GM11168 (cell line): Measurements from ENCODE around the gene NPW.
"Not testable (repeated sequence)": the region's sequence is repeated elsewhere in the genome, so short reads cannot be mapped to it uniquely, and the experiment has no call there.

Source experiments
- in situ Hi-C: fragments of 300-500 bp; cut with MboI; formaldehyde crosslinking; loops from one replicate; pipeline ENCODE4 v1.12.0; 2022; ENCODE audit warnings: low sequenced_read_pairs; ENCODE audit not compliant: unreplicated experiment

Gene NPW

DNA sequence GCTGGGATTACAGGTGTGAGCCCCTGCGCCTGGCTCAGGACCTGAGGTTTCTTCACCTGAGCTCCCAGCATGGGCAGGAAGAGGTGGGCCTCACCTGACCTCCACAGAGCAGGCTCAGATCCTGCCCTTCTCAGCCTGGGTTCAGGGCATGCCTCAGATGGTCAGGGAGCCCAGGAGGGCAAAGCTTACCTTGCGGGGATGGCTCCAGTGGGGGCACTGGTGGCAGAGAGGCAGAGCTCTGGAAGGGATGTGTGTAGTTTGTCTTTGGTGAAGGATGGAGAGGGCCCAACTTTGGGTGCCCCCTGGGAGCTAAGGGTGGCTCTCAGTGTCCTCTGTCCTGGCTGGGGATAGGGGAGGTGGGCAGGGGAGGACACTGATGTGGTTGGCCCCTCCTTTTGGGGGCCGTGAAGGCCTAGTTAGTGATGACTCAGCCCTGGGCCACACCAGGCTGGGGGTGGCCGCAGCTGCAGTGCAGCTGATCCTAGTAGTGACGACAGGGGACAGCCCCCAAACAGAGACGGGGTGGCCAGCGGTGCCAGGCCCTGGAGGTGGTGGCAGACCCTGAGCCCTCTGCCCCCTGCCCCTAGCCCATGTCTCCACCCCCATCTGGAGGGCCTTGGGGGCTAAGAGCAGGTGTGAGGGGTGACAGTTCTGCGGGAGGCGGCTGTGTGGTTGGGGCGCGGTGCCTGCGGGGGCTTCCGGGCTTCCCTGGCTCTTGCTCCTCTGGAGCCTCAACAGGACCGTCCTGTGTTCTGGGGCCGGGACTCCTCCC, 12.9 kb downstream of the NPW start:
- in situ Hi-C loops: no loop called here

DNA sequence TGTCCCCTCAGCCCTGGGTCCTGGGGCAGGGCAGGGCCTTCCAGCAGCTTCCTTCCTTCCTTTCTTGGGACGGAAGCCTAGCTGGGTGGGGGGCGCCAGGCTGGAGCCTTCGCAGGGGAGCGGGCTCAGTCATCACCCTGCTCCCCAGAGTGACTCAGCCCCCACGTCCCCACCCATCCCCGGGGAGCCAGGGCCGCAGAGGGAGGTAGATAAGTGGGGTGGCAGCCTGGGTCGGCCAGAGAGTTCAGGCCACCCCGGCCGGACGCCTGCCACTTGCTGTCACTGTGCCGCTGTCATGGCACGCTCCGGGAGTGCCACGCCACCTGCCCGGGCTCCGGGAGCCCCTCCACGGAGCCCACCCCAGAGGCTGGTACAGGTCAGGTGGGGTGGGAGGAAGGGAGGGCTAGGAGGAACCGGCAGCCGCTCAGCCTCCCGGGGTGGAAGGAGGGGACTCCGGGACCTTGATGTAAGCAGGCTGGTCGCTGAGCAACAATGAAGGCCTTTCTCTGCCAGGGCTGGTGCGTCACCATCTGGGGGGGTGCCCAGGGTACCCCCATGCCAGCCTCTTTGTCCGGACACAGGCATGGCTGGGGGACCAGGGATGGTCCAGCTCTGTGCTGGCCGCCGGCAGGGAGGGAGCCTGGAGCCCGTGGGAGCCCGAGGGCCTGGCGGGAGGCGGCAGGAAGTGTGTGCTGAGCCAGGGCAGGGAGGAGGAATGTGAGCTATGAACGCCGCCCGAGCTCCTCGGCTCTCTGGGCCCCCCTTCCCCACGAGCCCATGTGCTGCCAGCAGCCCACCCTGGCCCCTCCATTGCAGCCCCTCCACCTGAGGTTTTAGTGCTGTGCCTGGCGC, 13.7 kb downstream of the NPW start:
- in situ Hi-C loops: no loop called here

DNA sequence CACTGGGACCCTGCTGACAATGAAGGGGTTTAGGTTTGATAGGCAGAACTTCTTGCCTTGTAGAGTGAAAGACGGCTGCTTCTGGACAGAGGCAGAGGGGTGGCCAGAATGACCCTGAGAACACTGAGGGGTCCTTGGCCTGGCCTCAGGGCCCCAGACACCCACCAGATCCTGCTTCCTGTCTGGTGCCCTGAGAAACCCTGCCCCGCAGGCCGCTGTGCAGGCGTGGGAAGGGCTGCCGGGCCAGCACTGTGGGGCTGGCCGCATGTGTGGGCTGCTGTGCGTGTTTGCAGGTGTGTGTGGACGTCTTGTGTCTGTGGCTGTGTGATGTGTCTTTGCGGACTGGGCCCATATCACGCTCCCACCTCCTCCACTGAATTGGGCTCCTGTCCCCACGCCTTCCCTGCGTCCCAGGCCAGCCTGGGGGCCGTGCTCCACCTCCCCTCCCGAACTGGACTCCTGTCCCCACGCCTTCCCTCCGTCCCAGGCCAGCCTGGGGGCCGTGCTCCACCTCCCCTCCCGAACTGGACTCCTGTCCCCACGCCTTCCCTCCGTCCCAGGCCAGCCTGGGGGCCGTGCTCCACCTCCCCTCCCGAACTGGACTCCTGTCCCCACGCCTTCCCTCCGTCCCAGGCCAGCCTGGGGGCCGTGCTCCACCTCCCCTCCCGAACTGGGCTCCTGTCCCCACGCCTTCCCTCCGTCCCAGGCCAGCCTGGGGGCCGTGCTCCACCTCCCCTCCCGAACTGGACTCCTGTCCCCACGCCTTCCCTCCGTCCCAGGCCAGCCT, 14.5 kb downstream of the NPW start:
- in situ Hi-C loops: not testable (repeated sequence)

DNA sequence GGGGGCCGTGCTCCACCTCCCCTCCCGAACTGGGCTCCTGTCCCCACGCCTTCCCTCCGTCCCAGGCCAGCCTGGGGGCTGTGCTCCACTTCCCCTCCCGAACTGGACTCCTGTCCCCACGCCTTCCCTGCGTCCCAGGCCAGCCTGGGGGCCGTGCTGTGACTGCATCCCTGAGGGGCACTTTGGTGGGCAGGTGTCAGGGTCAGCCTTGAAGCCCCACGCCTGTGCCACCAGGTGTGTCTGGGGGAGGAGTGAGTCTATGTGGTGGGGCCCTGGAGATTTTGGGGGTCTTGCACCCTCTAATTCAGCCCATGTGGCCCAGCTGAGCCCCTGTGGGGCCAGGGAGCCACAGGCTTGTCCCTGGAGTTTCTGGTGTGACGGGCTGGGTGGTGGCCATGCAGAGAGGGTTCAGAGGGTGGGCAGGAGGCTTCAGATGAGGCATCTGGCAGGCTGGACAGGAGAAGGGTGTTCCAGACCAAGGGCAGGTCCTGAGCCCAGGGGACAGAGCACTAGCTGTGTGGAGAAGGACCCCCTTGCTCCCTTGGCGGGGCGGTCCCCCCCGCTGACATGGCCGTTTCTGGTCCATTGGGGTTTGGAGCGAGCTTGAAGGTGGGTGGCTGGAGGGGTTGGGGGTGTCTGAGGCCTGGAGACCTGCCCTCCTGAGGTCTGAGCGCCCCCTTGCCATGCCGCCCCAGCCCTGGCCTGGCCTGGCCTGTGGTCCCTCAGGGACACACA, 15.3 kb downstream of the NPW start:
- in situ Hi-C loops: no loop called here

DNA sequence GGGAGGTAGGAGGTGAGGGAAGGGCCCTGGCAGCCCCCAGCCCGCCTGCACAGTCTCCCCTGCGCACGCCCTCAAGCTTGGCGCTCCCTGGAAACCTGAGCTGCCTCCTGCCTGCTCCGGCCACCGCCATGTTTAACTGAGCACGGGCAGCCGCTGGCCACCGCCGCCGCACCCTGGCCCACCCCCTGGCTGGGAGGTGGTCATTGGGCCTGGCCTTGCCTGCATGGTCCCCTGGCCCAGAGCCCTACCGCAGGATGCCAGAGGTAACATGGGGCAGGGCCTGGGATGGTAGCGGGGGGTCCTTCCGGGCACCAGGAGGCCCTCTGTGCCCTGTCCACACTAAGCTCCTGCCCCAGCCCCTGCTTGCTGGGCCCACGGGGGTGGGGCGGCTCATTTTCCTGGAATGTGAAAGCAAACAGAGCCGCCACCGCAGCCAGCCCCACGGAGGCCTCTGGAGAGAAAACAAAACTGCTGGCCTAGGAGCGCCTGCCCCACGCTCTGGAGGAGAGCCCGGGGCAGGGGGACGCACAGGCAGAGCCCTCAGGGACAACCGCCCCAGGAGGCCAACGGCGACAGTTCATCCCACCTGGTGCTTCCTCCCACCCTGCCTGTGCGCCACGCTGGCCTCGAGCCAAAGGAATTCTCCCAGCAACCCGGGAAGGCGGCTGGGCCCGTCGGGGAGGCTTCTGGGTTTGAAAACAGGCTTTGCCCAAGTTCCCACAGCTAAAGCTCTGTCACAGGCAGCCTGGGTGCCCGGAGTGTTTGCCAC, 16.0 kb downstream of the NPW start:
- in situ Hi-C loops: no loop called here

DNA sequence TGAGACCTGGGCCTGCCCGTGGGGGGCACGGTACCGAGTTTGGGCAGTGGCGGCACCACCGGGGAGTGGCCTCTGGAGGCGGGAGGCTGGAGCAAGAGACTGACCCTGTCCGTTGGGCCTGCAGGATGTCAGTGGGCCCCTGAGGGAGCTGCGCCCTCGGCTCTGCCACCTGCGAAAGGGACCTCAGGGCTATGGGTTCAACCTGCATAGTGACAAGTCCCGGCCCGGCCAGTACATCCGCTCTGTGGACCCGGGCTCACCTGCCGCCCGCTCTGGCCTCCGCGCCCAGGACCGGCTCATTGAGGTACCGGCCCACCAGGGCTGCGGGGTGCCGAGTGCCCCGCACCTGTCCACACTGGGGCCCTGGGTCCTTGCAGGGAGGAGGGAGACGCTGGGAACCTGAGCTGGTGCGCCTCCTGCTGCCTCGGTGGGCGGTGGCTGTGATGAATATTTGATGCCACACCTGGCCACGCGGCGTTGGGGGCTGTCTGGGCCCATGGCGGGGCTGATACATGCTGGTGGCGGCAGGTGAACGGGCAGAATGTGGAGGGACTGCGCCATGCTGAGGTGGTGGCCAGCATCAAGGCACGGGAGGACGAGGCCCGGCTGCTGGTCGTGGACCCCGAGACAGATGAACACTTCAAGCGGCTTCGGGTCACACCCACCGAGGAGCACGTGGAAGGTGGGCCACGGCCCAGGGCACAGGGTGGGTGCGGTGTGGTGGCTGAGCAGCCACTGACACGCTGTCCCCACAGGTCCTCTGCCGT, 16.8 kb downstream of the NPW start:
- in situ Hi-C loops: no loop called here

DNA sequence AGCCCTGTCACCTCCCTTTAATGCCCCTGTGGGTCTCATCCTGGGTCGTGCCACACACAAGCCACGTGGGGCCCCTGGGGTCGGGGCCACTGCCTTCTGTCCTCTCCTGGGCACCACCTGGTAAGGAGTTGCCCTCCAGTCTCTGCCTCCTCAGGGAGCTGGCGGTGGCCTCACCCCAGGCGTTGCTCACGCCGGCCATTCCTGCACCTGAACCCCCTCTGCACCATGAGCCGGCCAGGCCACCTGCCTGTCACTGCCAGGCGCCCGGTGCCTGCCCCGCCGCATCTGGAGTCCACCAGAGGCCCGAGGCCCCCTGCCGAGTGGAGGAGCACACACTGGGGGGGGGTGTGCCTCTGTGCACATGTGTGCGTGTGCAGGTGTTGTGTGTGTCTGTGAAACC, 17.5 kb downstream of the NPW start:
- in situ Hi-C loops: no loop called here

DNA sequence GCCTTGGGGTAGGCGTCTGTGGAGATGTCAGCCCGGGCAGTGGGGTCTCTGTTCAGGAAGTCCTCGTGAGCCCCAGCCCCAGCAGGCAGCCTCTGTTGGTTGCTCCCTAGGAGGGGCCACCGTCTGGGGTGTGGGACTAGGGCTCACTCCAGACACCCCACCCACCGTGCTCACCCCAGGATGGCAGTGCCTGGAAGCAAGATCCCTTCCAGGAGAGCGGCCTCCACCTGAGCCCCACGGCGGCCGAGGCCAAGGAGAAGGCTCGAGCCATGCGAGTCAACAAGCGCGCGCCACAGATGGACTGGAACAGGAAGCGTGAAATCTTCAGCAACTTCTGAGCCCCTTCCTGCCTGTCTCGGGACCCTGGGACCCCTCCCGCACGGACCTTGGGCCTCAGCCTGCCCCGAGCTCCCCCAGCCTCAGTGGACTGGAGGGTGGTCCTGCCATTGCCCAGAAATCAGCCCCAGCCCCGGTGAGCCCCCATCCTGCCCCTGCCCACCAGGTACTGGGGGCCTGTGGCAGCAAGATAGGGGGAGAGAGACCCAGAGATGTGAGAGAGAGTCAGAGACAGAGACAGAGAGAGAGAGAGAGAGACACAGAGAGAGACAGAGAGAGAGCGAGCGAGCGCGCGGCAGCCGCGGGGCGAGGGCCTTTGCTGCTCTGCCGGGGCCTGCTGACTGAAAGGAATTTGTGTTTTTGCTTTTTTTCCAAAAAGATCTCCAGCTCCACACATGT, 18.2 kb downstream of the NPW start:
- in situ Hi-C loops: no loop called here

DNA sequence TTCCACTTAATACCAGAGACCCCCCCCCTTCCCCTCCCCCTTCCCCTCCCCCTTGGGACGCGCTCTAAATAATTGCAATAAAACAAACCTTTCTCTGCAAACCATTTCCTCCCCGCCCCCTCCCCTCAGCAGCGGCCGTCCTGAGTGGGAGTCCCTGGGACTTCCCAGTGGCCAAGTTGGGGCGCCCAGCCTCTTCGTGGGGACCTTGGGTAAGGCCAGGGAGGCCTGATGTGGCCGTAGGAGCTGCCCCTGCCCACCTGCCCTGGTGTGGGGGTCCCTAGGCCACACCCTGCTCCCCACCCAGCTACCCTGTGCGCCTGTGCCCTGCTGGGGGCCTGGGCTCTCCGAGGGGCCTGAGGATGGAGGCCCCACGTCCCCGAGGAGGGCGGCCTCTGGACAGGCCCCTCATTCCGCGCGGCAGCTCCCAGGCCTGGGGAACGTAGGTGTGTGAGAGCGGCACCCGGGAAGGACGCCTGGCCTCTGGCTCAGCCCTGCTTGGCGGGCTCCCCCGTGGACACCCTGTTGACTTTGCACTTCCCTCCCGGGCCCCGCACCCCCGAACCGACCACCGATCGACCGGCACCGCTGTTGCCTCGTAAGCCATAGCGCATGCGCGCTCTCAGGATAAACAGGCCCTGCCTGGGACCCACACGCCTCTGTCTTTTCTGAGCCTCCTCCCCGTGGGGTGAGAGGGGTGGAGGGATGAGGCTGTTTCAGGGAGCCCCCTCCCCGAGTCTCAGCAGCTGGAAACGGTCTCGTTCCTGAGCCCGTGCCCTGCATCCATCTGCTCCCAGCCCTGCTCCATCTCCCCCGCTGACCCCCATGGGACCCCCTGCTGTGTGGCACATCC, 19.0 kb downstream of the NPW start:
- in situ Hi-C loops: no loop called here

DNA sequence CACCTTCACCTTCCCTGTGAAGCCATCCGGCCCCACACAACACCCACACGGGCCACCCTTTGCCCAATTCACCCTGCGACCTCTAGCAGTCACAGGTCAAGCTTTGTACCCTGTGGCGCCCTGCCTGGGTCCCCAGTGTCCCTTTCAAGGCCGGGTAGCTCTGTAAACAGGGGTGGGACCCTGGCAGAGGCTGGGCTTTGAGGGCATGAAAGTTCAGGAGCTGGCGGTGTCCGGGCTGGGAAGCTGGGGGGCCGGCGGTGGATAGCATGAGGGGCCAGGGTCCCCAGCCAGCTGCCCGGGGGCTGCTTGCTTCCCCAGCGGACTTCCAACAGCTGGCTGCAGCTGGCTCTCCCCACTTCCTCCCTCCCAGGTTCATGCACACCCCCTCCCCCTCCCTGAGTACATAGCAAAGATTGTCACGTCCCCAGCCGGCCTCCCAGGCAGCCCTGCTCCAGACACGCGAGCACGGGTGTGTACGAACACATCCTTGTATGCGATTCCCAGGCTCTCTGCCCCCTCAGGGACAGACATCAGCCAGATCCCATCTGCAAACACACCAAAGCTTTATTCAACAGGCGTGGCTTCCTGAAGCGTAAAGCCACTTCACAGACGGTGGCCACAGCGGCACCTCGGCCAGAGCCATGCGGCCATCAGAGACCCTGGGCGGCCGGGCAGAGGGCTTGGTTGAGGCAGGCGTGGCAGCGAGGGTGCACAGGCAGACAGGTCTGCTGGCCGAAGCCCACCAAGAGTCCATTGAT, 19.9 kb downstream of the NPW start:
- in situ Hi-C loops: no loop called here

DNA sequence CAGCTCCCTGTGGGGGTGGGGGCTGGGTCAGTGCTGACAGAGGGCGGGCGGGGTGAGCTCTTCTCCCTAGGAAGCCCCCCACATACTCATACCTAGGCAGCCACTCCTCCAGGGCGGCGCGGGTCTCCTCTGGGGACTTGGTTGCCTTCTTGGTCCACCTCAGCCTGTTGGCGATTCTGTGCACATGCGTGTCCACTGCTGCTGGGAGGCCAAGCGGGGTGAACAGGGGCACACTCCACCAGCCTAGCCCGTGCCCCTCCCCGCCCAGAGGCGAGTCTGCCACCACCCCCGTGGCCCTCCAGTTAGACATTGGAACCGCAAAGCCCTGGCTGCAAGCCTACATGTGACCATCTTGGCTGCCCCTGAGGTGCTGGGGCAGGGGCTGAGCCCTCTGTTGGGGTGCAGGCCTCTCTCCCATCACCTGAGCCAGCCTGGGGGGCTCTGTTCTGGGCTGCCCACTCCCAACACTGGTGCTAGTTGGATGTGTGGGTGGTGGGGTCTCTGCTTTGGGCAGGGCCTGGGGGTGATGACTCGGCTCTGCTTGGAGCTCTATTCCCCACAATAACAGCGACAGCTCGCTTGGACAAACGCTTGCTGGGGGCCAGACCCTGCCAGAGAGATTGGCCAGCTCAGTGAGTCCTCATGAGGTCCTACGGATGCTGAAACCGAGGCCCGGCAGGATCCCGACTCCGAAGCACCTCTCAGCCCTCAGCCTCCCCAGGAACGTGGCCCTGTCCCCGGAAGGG, 20.6 kb downstream of the NPW start:
- in situ Hi-C loops: no loop called here

DNA sequence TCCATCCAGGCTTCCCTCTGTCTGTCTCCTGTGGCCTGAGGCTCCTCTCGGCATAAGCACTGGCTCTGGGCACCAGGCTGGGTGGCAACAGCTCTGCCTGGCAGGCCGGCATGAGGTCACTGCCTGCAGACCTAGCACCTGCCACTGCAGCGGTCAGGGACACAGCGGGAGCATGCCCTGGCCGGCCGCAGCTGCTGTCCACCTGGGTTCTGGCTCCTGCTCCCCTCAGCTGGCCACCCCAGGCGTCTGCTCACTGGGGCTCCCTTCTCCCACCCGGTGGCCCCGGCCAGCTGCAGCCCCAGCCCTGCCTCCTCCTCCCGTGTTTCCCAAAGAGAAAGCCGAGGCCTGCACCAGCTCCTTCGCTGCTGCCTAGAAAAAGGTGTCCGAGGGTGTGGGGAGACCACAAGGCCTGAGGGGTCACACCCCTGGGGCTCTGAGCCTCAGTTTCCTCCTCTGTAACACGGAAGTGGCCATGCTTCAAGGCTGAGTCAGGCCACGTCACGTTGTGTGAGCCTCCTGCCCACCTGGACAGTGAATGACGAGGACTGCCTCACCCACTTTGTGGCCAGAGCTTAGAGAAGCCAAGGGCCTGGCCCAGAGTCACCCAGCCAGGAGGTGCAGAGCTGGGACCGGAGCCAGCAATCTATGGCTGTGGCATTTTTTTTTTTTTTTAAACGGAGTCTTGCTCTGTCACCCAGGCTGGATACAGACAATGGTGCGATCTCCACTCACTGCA, 21.4 kb downstream of the NPW start:
- in situ Hi-C loops: no loop called here

DNA sequence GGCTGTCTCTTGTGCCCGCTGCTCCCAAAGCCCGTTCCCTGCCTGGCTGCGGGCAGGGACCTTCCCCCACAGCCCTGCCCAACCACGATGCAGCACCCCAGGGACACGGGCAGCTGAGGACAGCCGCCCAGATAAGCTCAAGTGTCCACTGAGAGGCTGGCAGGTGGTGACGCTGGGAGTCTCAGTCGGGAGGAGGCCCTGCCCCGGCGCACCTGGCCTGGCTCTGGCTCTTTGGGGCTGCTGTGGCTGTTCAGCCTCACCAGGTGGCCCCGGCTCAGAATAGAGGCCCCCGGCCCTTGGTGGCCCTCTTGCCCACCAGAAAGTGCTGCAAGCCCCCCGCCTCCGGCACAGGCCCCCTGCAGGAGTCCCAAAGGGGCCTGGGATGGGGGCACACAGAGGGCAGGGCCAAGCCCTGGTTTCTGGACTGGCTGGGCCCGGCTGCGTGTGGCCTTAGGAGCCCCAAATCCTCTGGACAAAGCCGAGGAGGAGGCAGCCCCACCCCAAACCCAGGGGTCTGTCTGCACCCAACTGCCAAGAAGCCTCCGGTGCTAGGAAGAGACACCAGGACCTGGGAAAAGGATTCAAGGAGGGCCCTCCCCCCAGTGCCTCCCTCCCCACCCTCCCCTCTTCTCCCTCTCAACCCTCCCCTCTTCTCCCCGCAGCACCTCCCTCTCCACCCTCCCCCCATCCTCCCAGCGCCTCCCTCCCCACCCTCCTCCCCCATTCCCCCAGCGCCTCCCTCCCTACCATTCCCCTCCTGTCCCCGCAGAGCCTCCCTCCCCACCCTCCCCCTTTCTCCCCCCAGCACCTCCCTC, 22.8 kb downstream of the NPW start:
- in situ Hi-C loops: no loop called here

DNA sequence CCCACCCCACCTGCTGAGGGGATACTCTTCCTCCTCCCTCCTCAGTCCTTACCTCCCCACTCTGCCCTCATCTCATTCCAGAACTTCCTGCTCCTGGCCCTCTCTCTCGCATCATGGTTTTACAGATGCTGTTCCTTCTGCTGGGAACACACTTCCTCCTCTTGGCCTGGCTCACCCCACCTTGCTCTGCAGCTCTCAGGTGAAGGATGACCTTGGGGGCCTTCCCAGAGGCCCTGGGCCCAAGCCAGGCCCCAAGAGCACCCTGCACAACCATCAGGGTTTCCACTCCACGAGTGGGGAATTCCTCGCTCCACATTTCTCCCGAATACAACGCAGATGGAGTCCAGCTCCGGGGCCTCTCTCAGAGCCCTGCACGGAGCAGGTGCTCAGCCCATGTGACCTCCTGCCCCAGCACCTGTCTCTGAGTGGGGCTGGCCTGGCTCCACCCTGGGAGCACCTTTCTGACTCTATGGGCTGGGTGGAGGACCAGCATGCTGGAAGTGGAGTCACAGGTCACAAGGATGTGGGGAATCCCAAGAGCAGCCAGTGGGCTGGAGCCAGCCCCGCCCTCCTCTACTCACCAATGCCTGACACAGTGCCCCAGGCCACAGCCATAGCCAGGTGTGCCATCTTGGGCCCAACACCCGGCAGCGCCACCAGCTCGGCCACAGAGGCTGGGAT, 23.5 kb downstream of the NPW start:
- in situ Hi-C loops: no loop called here
